Suppressor macrophage (primary cell): ENCODE measurements around the gene SYT9.
A peak's percentile ranks its signal among the peaks of the same experiment; 100 is the strongest.

Experiments
- DNase-seq, 4 experiments: peaks; one replicate each; pipeline ENCODE4 v3.0.0-alpha.2; 2020 to 2022

SYT9 gene

DNA sequence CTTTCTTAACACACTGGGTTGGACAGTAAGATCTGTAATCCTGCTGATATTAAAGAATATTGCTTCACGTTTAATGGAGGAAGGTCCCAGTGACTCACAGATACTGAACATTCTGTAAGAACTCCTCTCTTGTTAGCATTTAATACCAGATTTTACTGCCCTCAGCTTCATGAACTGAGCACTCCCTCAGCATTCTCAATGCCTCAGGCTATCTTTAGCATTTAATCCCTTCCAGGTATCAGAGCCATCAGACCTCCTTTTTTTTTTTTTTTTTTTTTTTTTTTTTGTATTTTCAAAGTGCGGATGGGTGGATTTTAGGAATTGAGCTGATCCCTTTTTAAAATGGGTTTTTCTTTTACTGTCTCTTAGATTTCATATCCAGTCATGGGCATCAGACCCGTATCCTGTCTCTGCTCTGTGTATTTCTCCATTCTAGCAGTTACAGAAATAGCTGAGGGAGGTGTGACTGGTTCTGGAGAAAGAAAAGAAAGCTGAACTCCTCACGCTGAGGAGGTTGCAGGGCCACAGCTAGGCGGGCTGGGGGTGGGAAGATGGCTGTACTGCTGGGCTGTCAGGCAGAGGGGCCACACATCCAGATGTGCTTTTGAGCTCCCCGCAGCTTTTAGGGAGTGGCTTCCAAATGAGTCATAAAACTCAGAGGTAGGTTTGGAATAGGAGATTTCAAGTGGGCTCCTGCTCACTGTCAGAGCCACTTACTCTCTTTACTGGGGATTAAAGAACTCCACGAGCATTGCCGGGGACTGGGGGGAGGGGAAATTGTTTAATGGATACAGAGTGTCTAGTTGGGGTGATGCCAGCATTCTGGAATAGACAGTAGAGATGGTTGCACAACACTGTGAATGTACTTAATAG lies 97.0 kb downstream of the SYT9 start:
- DNase-seq: no peak

DNA sequence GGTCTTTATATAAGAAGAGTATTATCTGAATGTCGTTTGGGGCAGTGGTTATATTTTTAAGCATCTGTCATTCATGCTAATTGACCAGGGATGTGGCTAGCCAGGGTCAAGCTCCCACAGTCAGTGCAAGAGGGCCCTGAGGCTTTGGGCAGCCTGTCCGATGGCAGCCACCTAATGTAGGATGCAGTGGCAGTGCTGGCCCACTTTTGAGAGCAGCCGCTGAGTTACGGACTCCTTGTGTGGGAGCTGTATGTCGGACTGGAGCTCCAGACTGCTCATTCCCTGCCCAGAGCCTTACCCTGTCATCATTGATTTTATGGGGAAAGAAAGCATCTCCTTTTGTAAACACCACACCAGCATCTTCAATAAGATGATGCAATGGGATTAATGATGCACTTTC lies 99.5 kb downstream of the SYT9 start:
- no peak for DNase-seq

DNA sequence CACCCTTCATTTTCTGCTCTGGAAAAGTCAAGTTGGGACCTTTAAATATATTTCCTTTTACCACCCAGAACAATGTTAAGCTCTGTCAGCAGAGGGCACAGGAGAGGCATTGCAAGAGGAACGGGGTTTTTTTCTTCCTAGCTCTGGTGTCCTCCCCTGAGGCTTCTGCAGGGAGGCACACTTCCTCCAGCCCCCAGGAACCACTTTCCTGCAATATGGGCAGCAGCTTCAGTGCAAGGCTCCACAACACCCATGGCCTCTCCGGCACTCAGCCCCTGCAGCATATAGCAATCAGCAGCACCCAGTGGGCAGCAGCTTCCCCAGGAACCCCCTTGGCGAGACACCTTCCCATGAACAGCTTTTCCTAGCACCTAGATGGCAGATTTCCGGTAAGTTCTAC lies 101.4 kb downstream of the SYT9 start:
- DNase-seq: peak; percentile 55 to 82 (median 70)

DNA sequence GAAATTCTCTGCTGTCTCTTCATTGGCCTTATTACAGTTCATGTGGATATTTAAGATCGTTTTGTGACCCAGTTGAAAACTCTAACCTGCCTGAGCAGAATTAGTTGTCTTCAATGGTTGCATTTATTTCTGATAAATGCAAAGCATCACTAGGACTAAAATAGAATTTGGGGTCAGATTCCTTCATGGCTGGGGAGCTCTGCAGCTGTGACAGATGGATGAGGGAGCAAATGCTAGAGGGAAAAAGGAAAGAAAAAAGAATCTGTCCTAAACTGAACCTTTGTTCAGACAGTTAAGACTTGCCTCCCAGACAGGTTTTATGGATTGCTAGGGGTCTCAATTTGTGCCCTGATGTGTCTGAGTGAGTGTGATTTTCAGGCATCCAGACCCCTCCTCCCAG lies 113.0 kb downstream of the SYT9 start:
- no peak for DNase-seq

DNA sequence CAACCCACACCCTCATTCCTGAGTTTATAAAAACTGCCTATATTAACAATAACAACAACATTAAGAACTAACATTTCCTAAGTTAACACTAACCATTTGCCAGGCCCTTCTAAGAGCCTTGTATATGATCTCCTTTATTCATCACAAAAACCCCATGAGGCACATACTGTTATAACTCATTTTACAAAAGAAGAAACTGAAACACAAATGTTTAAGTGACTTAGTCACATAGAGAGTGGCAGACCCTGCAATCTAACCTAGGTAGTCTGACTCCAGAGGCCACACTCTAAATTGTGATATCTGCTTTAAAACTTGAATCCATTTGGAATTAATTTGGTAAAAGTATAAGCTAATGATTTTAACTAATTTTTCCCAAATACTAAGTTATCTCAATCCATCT lies 116.1 kb downstream of the SYT9 start:
- DNase-seq: no peak

DNA sequence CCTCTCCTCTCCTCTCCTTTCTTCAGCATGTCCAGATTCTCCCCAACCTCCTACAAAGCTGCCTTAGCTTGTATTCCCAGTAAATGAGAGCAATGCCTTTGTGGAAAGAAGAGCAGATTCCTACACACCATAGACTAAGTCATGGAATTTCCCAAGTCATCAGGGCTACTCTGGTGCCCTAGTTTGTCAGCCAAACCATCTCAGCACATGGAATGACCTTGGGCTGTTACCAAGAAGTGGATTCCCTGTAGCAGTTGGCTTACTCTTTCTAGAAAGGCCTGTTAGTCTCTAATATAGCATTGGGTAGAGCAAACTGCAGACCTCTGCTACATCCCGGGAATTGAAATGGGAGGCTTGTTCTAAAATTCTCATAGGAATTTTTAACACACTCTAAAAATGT lies 124.7 kb downstream of the SYT9 start:
- no peak for DNase-seq

DNA sequence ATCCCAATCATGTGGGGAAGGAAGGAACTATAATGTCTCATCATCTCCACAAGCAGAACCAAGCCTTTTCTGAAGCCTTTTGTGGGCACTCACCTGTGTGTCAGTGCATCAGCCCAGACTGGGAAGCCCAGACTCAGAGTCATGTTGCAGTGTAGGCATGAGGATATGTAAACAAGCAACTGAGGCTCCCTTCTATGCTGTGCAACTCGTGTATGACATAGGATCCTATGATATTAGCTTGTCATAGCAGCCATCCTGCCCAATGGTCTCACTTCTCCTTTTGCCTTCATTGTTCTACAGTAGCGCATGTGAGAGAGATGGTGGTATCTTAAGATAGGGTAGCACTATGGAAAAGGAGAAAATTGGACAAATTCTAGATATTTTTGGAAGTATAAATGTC lies 130.2 kb downstream of the SYT9 start:
- DNase-seq: peak in 1 of 4 experiments; percentile 1

DNA sequence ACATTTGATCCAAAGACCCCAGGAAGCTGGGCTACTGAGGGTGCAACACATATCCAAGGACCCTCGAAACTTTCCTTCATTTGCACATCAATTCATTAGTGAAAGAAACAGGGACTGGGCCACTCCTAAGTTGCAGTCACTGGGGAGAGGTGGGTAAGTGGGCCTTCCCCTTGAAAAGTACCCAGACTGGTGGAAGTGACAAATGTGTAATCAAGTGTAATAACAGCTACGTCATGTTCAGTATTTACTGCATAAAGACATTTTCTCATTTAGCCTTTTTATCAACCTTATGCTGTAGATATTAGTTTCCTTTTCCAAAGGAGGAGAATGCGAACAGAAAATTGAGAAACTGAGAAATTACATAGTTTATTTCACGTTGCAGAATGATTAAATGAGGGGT lies 131.7 kb downstream of the SYT9 start:
- DNase-seq: no peak

DNA sequence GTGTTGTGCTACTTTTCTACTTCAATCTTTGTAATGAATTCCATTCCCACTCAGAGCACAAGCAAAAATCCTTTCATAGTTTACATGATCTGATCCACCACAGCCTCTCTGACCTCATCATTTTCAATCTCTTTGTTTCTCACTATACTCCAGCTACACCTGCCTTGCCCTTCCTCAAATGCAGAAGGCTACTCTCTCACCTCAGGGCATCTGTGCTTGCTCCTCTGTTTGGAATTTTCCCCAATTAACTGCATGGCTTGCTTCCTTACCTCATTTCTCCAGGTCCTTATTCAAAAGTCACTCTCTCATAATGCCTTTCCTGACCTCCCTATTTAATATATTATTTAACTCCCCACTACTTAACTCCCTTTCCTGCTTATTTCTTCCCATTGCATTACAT lies 133.0 kb downstream of the SYT9 start:
- no peak for DNase-seq

DNA sequence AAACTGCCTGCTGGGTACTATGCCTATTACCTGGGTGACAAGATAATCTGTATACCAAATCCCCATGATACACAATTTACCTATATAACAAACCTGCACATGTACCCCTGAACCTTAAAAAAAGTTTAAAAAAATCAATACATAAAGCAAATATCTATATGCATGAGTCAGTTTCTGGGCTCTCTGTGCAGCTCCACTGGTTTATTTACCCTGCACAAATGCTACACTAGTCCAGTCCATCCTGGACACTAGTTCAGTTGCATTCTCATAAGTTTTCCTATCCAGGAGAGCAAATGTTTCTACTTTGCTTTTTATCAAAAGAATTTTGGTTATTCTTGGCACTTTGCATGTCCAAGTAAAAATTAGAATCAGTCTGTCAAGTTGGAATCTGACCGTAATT lies 133.8 kb downstream of the SYT9 start:
- DNase-seq: no peak

DNA sequence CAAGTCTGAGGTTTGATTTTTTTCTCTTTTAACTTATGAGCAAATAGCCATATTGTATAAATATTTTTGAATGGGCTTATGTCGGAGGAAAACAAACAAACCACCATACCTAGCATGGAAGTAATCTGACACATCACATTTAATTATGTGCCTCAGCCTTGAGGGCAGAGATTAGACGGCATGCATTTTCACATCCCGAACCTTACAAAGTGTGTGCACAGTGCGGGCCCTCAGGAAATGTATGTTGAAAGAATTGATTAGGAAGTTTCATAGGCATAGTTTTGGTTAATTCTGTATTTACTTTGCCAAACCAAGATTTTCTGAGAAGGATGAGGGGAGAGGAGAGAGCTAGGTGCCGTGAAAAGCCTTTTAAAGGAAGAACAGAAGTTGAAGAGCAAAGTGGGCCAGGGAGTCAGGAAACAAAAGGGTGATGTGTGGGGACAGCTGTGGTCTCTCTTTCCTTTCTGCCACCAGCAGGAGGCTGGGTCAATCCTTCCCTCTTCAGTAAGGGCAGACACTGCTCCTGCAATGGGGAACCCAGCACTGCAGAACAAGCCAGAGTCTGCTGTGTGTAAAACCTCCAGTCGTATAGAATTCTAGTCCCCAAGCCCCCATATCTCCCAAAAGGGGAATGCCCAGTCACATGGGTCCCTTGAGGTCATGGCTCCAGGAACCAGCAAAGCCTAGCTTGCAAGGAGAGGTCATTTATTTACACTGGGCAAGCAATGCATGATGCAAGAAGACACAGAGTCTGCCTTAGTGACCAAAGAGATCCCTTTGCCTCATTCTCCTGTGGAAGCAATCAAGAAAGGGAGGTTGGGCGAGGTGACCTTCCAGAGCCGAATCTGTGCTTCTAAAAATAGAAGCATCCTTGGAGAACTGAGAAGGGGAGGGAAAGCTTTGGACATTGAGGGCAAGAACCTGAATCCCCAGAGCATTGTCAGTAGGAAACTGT lies 162.5 kb downstream of the SYT9 start:
- peak in 2 of 4 experiments; percentile 11 to 30 for DNase-seq

DNA sequence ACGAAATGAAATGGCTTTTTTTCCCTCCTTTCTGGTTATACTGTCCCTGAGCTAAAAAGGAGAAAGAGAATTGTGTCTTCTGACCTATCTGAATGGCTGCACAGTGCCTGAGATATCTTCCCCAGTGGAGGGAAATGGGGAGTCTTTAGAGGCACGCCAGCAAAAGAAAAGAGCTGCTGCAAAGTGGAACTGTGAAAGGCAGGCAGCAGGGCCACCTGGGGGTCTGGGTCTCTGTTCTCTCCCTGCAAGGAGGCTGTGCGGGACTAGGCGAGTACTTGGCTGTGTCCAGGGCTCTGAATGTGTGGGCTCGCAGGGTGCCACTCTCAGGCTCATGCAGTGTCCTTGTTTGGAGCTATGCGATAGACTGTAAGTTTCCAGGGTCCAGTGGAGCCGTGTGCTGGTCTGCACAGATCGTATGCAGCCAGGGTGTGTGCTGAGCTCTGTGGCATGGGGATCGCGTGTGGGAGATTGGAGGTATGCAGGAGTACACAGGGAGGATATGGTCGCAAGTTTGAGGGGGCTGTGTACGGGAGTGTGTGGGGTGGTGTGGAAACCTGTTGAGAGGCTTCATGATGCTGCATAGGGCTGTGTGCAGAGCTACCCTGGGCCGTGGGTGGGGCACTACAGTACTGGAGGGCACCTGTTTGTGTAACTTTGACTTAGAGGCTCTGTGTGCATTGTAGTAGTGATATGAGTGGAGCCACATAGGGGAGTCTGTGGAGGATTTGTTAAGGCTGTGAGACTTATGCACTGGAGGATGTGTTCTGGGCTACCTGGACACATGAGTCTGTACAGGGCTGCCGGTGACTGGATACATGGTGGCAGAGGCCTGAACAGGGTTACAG lies 163.5 kb downstream of the SYT9 start:
- DNase-seq: no peak

DNA sequence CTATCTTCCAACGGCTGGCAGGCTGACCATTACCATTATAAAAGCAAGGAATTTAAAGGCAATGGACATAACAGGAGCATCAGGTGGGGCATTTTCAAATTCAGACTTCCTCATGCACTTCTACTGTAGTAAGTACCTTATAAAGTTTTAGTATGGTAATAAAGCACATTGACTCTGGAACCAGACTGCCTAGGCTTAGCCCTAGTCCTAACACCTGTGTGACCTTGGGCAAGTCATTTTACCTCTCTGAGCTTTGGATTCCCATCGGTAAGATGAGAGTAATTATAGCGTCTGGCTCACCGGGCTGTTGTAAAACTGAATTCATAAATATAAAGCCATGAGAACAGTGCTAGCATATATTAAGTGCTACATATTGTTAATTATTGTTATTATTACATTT lies 164.4 kb downstream of the SYT9 start:
- no peak for DNase-seq

DNA sequence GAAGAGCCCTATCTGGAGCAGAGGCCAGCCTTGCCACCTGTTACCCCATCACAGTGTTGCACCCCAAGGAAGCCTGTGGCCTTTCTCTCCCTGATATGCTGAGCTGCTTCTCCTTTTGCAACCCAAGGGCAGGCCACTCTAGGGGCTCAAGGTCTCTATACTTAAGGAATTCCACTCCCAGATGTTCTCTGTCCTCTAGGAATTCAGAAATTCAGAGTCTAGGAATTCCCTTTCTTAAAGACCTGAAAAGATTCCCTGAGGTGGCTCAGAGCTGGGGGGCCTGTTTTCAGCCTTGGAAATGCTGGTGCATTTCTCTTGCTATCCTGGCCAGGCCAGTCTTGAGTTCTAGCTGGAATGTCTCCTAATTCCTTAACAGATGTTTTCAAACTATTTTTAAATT lies 165.6 kb downstream of the SYT9 start:
- DNase-seq: no peak

DNA sequence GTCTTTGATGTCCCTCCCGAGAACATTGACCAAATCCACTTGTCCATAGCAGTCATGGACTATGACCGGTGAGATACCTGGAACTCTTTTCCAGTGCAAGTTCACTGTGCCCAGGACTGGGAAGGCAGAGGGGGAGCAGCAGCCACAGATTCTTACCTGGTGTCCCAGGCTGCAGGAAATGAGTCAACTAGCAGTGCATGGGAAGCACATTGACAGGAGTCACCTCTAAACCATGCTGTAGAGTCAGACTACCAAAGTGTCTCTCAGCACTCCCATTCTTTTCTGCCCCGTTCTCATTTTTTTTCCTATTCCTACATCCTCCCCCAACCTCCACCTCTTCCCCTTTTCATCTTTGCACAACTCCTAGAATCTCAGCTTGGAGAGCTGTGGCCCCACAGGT lies 166.4 kb downstream of the SYT9 start:
- DNase-seq: no peak

DNA sequence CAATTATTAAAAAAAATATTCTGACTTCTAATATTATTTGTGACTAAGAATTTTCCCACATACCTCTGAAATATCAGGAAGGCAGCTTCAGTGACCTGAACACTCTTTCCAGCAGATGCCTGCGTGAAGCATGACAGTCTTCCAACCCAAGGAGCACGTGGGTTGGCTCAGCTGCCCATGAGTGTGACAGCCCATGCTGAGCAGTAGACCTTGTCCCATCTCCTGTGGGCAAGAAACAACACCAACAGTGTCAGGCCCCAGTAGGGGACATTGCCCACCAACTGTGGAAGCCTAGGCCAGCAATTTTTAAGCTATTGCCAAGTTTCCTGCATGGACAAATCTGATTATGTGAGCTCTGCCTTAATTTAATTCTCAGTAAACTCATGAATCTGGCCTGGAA lies 167.2 kb downstream of the SYT9 start:
- no peak for DNase-seq

DNA sequence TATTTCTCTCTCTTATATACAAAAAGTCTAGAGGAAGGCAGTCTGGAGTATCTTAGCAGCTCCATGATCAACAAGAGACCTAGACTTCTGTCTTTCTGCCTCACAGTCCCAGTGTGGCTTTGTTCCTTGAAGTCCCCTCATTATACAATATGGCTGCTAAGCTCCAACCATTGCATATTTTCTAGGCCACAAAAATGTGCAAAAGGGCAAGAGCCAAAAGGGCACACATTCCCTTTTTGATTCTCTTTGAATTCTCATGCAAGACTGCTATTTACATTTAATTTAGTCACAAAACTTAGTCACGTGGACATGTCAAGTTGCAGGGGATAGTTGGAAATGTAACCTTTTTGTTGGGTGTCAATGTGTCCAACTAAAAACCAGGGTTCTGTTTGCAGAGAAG lies 169.4 kb downstream of the SYT9 start:
- DNase-seq: no peak

DNA sequence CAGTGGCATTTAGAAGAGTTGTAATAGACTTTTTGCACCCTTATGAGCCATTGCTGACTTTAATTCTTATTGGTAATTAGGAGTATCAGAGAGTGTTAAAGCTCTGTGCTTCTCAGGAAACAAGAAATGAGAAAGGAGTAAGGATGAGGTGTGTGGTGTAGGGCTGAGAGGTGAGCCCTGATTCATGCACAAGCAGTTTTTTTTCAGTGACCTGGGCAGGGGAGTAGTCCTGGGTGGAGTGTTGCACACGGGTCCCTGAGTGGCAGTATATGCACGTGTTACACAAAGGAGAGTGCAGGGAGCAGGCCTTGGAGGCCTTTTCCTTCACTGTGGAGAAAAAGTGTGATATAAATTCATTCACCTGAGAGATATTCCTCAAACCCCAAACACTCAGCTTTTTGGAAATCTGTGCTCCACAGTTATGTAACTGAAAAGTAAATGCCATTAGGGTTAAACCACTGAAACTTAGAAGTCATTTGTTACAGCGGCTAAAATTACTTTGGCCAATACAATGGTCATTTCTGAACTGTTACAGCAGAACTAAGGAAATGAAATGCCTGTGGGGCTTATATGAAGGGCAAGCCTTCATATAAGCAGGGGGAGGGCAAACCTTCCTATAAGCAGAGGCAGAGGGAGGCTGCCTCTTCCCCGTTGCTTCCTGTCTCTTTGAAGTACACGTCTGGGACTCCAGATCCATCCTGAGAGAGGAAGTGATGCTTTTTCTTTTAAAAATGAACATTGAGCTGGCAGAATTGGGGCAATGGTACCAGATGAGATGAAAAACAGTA lies 171.0 kb downstream of the SYT9 start:
- DNase-seq: peak in 1 of 4 experiments; percentile 8

DNA sequence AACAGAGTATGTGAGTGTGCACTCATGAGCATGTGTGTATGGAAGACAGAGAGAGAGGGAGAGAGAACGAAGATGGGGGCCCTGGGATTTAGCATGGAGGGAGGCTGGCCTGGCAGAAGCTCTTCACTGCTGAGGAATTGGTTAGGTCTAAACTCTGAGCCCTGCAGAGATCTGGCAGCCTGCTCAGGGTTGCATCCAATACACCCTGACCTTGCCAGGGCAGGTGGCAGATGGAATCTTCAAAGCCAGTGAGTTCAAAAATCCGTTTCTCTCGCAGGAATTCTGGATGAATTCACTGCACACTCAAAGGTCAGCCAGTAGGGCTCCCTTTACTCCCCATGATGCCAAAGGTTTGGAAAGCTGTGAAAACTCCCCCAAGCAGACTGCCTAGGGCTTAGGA lies 172.2 kb downstream of the SYT9 start:
- DNase-seq: no peak

DNA sequence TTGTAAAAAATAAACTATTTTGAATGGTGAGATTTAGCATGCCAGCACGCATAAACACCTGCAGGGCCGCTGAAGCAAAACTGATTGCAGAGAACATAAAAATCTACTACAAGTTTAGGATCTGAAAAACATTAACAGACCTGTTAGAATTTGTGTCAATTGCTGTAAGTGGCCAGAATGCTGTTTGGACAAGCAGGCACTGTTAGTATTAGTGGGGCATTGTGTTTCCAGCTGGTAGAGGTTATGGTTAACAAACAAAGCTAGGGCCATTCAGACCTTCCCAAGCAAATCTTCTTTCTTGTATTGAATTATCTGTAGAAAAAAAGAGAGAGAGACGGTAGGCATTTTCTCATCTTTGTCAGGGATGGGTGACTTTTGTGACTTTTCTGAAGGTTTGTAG lies 176.0 kb downstream of the SYT9 start:
- no peak for DNase-seq

DNA sequence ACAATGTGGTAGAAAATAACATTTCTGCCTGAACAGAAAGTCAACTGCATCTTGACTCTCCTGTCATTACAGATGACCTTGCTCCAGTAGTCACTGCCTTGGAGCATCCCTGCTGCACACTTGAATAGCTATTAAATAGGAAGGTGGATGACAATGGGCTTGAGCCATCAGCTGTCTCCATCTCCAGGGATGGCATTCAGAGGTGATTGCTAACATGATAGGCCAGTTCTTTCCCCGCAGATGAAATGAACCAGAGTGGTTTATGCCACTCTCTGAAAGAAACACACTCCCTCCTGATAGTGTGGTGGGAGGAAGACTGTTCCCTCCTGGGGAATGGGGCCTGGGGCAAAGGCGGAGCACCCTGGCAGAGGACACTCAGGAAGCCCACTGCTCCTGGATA lies 176.5 kb downstream of the SYT9 start:
- DNase-seq: no peak

DNA sequence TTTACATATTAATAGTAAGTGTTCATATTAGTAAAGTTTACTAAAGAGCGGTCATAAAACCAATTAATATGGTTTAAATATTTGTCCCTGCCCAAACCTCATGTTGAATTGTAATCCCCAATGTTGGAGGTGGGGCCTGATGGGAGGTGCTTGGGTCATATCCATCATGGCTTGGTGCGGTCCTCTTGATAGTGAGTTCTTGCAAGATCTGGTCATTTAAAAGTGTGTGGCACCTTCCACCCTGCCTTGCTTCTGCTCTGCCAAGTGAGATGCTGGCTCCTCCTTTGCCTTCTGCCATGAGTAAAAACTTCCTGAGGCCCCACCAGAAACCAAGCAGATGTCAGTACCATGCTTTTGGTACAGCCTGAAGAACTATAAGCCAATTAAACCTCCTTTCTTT lies 178.8 kb downstream of the SYT9 start:
- no peak for DNase-seq
